Karpas-422 (cell line): ENCODE data around the gene SNRPA. TPM values are rescaled to one million over a fixed set of nuclear protein-coding genes. Genes with fewer than 3 reads are reported as not detected.

Source experiments
- DNase-seq: peaks from one replicate; pipeline ENCODE4 v3.0.0-alpha.2; 2015
- H2AFZ ChIP-seq: fragments of 200-600 bp; sonication (generic); 2 replicates; pipeline ENCODE4 v1.6.1; 2014; ENCODE audit warnings: antibody characterized with exemption, low read length, mixed read lengths
- H3K27ac ChIP-seq: fragments of 200-600 bp; sonication (generic); 2 replicates; pipeline ENCODE4 v1.5.1; 2014; ENCODE audit warnings: mild to moderate bottlenecking, low read length, moderate library complexity
- H3K27me3 ChIP-seq: fragments of 200-600 bp; sonication (generic); 2 replicates; pipeline ENCODE4 v1.6.1; 2014; ENCODE audit warnings: low read length, mixed read lengths
- H3K36me3 ChIP-seq: fragments of 200-600 bp; sonication (generic); 2 replicates; pipeline ENCODE4 v1.6.1; 2014; ENCODE audit warnings: low read length, mixed read lengths; ENCODE audit not compliant: insufficient read depth
- H3K4me1 ChIP-seq: fragments of 200-600 bp; sonication (generic); 2 replicates; pipeline ENCODE4 v1.6.1; 2014; ENCODE audit warnings: mild to moderate bottlenecking, low read length, mixed read lengths
- H3K4me2 ChIP-seq: fragments of 200-600 bp; sonication (generic); 2 replicates; pipeline ENCODE4 v1.6.1; 2014; ENCODE audit warnings: low read length, low read depth, mild to moderate bottlenecking; ENCODE audit not compliant: poor library complexity, severe bottlenecking
- H3K4me3 ChIP-seq: fragments of 200-600 bp; sonication (generic); 2 replicates; pipeline ENCODE4 v1.5.1; 2014; ENCODE audit warnings: mild to moderate bottlenecking, antibody characterized with exemption, low read length, mixed read lengths
- H3K79me2 ChIP-seq: fragments of 200-600 bp; sonication (generic); 2 replicates; pipeline ENCODE4 v1.6.1; 2014; ENCODE audit warnings: mild to moderate bottlenecking, low read length, mixed read lengths
- H3K9ac ChIP-seq: fragments of 200-600 bp; sonication (generic); 2 replicates; pipeline ENCODE4 v1.6.0; 2014; ENCODE audit warnings: low read length
- H3K9me2 ChIP-seq: fragments of 200-600 bp; sonication (generic), shearing (Covaris generic); replicated peaks from 2 replicates; pipeline ENCODE4 v1.6.0; 2014; ENCODE audit warnings: mild to moderate bottlenecking, low read length, moderate library complexity; ENCODE audit not compliant: insufficient read depth
- H3K9me3 ChIP-seq: fragments of 300-700, 200-600 bp; sonication (generic); 2 replicates; pipeline ENCODE4 v1.6.1; 2014; ENCODE audit warnings: low read length, mixed read lengths
- H4K20me1 ChIP-seq: fragments of 200-600 bp; sonication (generic); 2 replicates; pipeline ENCODE4 v1.6.1; 2014; ENCODE audit warnings: mild to moderate bottlenecking, antibody characterized with exemption, low read length, low read depth; ENCODE audit not compliant: insufficient read depth
- total RNA-seq: library from RNA; depleted of rRNA; stranded (reverse); fragments of >200 nt; shearing (Covaris generic); gene quantifications from 2 replicates; pipeline ENCODE4 v1.2.3, GENCODE V29; 2014; ENCODE audit warnings: low replicate concordance; rRNA removed

SNRPA gene
- 136 and 173 TPM in 2 replicates for total RNA-seq

DNA sequence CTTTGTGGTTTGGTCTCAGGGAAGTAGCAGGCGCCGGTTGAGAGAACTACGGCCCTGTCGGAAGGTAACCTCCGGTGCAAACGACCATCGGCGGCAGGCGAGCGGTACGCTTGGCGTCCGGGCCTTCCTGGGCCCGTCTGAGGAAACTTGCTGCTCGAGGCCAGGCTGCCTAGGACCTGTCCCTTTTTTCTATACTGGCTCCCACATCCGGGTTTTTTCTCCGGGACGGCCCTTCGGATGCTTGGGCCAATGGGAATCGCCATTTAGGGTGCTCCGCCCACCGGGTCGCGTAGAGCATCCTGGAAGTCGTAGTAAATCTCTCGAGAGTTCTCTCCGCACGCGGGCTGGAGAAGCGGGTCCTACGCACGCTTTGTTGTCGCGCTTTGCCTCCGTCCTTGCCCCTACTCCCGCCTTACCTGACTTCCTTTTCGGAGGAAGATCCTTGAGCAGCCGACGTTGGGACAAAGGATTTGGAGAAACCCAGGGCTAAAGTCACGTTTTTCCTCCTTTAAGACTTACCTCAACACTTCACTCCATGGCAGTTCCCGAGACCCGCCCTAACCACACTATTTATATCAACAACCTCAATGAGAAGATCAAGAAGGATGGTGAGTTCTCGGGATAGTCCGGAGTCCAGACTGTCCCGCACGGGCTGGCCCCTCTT is at the start of gene SNRPA:
SNRPA (plus strand) TSS at position 330 of the 664 bp plus-strand sequence; CDS start at position 536, 206 bp downstream.
- peaks cover 18% of the 10 kb centered on the region for H4K20me1 ChIP-seq
- peak within 1 kb of the TSS; percentile 96 for H3K9ac ChIP-seq
- peak within 1 kb of the TSS; percentile 80; the same call in 1 of the 2 replicates for H2AFZ ChIP-seq
- H3K27ac ChIP-seq, result peak within 1 kb of the TSS; percentile 86
- no peaks in the 10 kb centered on the region for H3K9me2 ChIP-seq
- peak within 1 kb of the TSS; percentile 93 for H3K4me3 ChIP-seq
- peaks cover 15% of the 10 kb centered on the region for H3K36me3 ChIP-seq
- peak within 1 kb of the TSS; percentile 89 for H3K4me2 ChIP-seq
- H3K4me1 ChIP-seq, result peaks cover 58% of the 10 kb centered on the region
- H3K79me2 ChIP-seq, result peaks cover 74% of the 10 kb centered on the region
- H3K27me3 ChIP-seq, result no peaks in the 10 kb centered on the region
- DNase-seq, result peak; percentile 99
- H3K9me3 ChIP-seq, result no peaks in the 10 kb centered on the region

DNA sequence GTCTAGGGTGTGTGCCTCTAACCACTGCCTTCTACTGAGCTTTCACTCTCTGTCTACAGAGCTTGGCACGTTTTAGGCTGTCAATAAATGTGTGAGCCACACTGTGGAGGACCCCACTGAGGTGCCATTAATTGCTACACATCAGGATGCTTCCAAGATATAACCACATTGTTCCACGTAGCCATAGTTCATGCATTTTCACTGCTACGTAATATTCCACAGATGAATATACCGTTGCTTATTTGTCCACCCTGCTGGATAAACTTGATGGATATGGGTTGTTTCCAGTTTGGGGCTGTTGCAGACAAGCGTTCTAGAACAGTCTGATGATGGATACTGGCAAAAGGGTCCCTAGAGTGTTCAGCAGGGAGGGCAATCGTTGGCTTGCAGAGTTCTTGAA is 49.2 kb upstream of the SNRPA start:
- H3K36me3 ChIP-seq, result peaks cover 18% of the 10 kb centered on the region
- H3K4me2 ChIP-seq, result no peak overlapping the region
- no peak overlapping the region for H2AFZ ChIP-seq
- H3K27me3 ChIP-seq, result no peaks in the 10 kb centered on the region
- H3K9me3 ChIP-seq, result no peaks in the 10 kb centered on the region
- H3K4me3 ChIP-seq, result no peak overlapping the region
- H3K9me2 ChIP-seq, result no peaks in the 10 kb centered on the region
- no peaks in the 10 kb centered on the region for H4K20me1 ChIP-seq
- H3K4me1 ChIP-seq, result no peaks in the 10 kb centered on the region
- DNase-seq, result no peak
- no peaks in the 10 kb centered on the region for H3K79me2 ChIP-seq
- H3K27ac ChIP-seq, result no peak overlapping the region
- H3K9ac ChIP-seq, result no peak overlapping the region

DNA sequence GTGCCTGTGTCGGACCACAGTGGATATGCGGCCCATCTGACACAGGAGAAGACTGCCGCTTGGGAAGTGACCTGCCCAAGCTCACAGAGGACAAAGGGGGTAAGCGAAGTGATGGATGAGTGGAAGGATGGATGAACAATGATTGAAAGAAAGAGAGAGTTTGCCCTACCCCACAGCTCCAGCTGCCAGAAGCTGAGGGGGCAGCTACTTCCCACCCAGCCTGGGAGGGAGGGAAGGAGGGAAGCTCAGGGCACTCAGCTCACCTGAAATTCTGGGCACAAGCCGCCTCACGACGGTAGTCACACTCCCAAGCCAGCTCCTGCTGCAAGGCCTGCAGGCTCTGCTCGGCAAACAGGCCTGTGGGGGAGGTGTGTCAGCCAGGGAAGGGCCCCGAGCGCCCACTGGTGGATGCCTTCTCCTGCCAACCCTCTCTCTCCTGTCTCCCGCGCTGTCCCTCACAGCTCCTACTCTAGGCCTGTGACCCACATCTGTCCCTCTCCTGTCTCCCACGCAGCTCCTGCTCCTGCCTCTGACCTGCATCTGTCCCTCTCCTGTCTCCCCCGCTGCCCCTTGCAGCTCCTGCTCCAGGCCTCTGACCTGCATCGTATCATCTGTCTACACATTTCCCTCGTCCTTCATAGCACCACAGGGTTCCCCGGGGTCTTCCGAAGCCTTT is 48.5 kb upstream of the SNRPA start:
- Histone ChIP-seq H3K9ac (no peak overlapping the region), H3K9me2 (no peaks in the 10 kb centered on the region), H3K36me3 (peaks cover 19% of the 10 kb centered on the region), H3K79me2 (no peaks in the 10 kb centered on the region), H3K4me3 (no peak overlapping the region), H3K4me2 (no peak overlapping the region), H2AFZ (no peak overlapping the region), H3K4me1 (no peaks in the 10 kb centered on the region), H3K27ac (no peak overlapping the region), H4K20me1 (no peaks in the 10 kb centered on the region), H3K9me3 (no peaks in the 10 kb centered on the region), H3K27me3 (no peaks in the 10 kb centered on the region)
- DNase-seq, result peak; percentile 44

DNA sequence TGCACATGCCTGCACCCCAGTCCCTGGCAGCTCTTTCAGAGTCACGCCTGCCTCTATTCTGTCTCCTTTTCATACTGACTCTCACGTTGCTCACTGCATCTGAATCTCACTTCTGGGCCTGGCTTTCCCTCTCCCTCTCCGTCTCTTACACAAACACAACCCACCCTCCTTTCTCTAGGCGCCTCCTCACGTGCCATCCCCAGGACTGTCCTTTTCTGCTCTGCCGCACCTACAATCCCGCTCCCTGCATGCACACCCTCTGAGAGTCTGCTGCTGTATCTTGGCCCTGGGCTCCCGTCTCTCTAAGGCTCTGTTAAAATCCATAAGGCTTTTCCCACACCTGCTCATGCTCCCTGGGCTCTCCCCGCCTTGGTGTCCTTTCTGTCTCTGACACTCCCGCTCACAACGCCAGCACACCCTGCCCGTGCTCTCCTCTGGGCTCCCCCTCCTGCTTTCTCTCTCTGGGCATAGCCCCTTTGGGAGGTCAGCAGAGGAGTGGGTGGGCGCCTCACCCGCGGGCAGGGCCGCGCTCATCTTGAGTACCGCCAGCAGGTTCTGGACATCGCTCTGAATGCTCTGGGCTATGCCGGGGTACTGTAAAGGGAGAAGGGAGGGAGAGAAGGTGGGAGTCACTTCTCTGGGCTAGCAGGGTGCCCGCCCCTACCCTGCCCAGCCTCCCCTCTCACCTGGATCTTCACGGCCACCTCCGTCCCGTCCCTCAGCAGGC is 47.8 kb upstream of the SNRPA start:
- no peaks in the 10 kb centered on the region for H3K27me3 ChIP-seq
- no peaks in the 10 kb centered on the region for H3K9me2 ChIP-seq
- no peak overlapping the region for H3K4me3 ChIP-seq
- no peak overlapping the region for H3K9ac ChIP-seq
- no peak for DNase-seq
- H4K20me1 ChIP-seq, result no peaks in the 10 kb centered on the region
- no peak overlapping the region for H3K27ac ChIP-seq
- H3K36me3 ChIP-seq, result peaks cover 21% of the 10 kb centered on the region
- no peaks in the 10 kb centered on the region for H3K9me3 ChIP-seq
- no peaks in the 10 kb centered on the region for H3K4me1 ChIP-seq
- no peak overlapping the region for H2AFZ ChIP-seq
- no peak overlapping the region for H3K4me2 ChIP-seq
- H3K79me2 ChIP-seq, result no peaks in the 10 kb centered on the region

DNA sequence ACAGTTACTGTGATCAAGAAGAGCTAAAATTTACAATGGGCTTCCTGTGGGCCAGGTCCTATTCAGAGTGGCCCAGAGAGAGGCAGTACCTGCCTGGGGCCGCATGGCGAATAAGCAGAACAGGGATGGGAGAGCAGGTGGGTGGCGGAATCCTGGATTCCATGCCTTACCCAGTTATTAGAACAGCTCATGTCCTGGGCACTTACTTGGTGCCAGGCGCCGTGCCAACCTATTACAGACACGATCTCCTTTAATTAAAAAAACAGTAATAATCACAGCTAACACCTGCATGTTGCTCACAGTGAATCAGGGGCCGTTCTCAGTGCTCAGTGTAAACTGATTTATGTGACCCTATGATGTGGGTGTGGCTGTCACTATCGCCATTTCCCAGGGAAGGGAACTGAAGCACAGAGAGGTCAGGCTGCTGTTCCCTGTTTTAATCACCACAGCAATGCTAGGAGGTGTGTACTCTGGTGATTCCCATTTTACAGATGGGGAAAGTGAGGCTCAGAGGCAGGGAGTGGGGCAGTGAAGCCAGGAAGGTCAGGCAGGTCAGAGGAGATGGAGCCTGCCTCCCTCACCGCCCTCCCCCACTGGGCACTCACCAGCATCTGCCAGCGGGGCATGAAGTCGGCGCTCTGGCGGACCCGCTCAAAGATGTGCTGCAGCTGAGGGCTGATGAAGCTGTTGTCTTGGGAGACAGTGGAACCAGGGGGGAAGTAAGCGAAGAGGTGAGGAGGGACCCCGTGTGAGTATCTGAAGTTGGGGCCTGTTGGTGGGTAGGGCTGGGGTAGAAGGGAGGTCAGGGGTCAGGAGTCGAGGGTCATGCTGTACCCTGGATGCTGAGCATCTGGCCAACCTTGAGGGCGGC is 46.3 kb upstream of the SNRPA start:
- H3K9ac ChIP-seq, result no peak overlapping the region
- H3K4me1 ChIP-seq, result no peaks in the 10 kb centered on the region
- H4K20me1 ChIP-seq, result no peaks in the 10 kb centered on the region
- no peak overlapping the region for H3K4me2 ChIP-seq
- peak; percentile 29 for DNase-seq
- no peaks in the 10 kb centered on the region for H3K79me2 ChIP-seq
- no peaks in the 10 kb centered on the region for H3K9me2 ChIP-seq
- no peak overlapping the region for H3K4me3 ChIP-seq
- no peaks in the 10 kb centered on the region for H3K9me3 ChIP-seq
- H3K27ac ChIP-seq, result no peak overlapping the region
- H2AFZ ChIP-seq, result no peak overlapping the region
- no peaks in the 10 kb centered on the region for H3K27me3 ChIP-seq
- peaks cover 24% of the 10 kb centered on the region; the same call in 1 of the 2 replicates for H3K36me3 ChIP-seq

DNA sequence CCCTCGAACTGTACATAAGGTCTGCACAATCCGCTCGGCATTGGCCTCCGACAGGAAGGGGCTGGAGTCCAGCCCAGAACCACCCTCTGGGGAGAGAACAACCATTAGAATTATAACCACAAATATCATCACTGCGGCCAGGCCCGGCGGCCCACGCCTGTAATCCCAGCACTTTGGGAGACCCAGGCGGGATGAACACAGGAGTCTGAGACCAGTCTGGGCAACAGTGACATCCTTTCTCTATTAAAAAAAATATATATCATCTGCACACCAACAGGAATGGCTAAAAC is 45.7 kb upstream of the SNRPA start:
- peaks cover 24% of the 10 kb centered on the region; the same call in 1 of the 2 replicates for H3K36me3 ChIP-seq
- no peaks in the 10 kb centered on the region for H3K27me3 ChIP-seq
- no peaks in the 10 kb centered on the region for H3K9me2 ChIP-seq
- H3K4me3 ChIP-seq, result no peak overlapping the region
- no peak overlapping the region for H3K4me2 ChIP-seq
- H3K4me1 ChIP-seq, result no peaks in the 10 kb centered on the region
- no peaks in the 10 kb centered on the region for H3K79me2 ChIP-seq
- no peak overlapping the region for H3K27ac ChIP-seq
- no peaks in the 10 kb centered on the region for H3K9me3 ChIP-seq
- no peak for DNase-seq
- no peak overlapping the region for H2AFZ ChIP-seq
- no peak overlapping the region for H3K9ac ChIP-seq
- no peaks in the 10 kb centered on the region for H4K20me1 ChIP-seq

DNA sequence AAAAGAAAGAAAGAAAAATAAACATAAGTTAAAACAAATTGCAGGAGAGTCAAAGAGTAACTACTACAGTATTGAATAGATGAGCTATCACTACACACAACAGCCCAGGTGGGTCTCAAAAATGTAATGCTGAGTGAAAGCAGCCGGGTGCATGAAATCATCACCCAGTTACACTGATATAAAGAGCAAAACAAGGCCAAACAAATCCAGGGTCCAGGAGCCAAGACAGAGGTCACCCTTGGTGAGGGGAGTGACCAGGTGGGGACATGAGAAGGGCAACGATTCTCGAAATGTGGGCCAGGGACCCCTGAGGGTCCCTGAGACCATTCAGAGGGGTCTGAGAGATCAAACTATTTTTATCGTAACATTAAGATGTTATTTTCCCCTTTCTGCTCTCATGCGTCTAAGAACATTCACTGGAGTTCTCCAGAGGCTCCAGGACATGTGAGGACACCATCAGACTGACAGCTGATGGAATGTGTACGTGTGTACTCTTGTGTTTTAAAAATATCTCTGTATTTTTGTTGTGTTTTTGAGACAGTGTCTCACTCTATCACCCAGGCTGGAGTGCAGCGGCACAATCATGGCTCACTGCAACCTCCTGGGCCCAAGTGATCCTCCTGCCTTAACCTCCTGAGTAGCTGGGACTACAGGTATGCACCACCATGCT is 44.9 kb upstream of the SNRPA start:
- Histone ChIP-seq H3K36me3 (peaks cover 24% of the 10 kb centered on the region; the same call in 1 of the 2 replicates), H3K9me3 (no peaks in the 10 kb centered on the region), H3K4me1 (no peaks in the 10 kb centered on the region), H2AFZ (no peak overlapping the region), H3K9me2 (no peaks in the 10 kb centered on the region), H3K4me3 (no peak overlapping the region), H3K9ac (no peak overlapping the region), H4K20me1 (no peaks in the 10 kb centered on the region), H3K4me2 (no peak overlapping the region), H3K79me2 (no peaks in the 10 kb centered on the region), H3K27me3 (no peaks in the 10 kb centered on the region), H3K27ac (no peak overlapping the region)
- DNase-seq, result no peak
